ENCODE data around the gene CENPM.

DNA sequence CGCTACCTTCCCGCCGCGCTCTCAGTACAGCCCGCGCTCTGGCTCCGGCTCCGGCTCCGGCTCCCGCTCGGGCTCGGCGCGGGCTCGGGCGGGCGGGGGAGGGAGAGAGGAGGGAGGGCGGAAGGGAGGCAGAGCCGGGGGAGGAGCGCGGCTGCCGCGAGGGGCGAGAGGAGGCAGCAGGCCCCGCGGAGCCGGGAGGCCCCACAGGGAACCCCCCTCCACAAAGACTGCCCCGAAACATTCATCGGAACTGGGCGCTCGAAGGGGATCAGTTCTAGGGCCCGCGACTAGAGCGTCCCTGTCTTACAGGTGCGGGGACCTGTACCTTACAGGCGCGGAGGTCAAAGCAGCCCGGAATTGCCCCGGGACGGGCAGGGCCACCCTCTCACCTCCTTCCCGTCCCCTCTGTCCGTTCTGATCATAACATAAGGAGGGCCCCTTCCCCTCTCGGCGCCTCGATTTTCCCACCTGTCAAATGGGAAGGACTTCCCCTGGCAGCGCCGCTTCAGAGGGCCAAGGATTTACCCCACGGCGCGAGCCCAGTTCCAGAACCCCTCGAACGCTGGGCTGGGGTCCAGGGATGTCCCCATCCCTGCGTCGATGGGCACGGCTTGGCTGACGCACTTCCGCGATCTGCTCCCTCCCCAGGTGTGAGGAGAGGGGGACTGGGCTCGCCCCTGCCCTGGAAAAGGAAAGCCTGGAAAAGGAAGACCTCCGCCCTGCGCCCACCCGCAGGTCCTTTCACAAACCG lies 31.7 kb downstream of the CENPM start, which contains the start of gene SHISA8:
- TF ChIP-seq, protein P1, sequence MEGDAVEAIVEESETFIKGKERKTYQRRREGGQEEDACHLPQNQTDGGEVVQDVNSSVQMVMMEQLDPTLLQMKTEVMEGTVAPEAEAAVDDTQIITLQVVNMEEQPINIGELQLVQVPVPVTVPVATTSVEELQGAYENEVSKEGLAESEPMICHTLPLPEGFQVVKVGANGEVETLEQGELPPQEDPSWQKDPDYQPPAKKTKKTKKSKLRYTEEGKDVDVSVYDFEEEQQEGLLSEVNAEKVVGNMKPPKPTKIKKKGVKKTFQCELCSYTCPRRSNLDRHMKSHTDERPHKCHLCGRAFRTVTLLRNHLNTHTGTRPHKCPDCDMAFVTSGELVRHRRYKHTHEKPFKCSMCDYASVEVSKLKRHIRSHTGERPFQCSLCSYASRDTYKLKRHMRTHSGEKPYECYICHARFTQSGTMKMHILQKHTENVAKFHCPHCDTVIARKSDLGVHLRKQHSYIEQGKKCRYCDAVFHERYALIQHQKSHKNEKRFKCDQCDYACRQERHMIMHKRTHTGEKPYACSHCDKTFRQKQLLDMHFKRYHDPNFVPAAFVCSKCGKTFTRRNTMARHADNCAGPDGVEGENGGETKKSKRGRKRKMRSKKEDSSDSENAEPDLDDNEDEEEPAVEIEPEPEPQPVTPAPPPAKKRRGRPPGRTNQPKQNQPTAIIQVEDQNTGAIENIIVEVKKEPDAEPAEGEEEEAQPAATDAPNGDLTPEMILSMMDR (IDR thresholded peaks at IDR 0.05 in 4 of 5, conservative IDR thresholded peaks at IDR 0.05 in 1 of 5), result no peak
- TF ChIP-seq POLR2A (IDR thresholded peaks at IDR 0.05), result no peak
